Hematopoietic multipotent progenitor cell treated with erythropoietin and hydrocortisone succinate and interleukin-3 and kit ligand, for 15 days (in vitro differentiated cells): ENCODE results near the gene NECAB2.

Experiments used
- DNase-seq: peaks from one replicate; pipeline ENCODE4 v3.0.0-alpha.2; 2015; ENCODE audit warnings: low spot score

The NECAB2 gene

DNA sequence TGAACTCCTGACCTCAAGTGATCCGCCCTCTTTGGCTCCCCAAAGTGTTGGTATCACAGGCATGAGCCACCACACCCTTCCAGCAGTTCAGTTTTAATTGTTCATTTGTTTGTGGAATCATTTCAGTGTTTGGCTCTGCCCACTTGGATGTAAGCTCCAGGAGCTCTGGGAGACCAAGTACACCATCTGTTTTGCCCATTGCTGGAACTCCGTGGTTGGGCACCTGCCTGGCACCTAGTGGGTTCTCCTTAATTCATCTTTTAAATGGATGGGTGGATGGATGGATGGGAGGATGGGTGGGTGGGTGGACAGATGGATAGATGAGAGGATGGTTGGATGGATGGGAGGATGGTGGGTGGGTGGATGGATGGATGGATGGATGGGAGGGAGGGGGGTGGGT lies 953 bp upstream of the NECAB2 start:
- DNase-seq: no peak

DNA sequence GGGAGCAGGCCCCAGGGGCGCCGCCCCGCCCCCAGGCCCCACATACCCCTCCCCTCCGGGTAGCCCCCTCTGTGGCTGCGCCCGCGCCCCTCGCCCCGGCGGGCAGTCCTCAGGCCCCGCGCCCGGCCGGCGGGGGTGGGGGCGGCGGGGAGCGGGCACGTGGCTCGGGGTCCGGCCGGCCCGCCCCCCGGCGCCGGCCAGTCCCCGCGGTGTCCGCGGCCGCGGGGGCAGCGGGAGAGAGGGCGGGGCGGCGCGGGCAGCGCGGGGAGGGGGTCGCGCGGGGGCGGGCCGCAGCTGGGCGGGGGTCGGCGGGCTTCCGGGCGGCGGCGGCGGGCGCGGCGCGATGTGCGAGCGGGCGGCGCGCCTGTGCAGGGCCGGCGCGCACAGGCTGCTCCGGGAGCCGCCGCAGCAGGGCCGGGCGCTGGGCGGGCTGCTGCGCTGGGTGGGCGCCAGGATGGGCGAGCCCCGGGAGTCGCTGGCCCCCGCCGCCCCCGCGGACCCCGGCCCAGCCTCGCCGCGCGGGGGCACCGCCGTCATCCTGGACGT lies 335 bp downstream of the NECAB2 start:
- no peak for DNase-seq

DNA sequence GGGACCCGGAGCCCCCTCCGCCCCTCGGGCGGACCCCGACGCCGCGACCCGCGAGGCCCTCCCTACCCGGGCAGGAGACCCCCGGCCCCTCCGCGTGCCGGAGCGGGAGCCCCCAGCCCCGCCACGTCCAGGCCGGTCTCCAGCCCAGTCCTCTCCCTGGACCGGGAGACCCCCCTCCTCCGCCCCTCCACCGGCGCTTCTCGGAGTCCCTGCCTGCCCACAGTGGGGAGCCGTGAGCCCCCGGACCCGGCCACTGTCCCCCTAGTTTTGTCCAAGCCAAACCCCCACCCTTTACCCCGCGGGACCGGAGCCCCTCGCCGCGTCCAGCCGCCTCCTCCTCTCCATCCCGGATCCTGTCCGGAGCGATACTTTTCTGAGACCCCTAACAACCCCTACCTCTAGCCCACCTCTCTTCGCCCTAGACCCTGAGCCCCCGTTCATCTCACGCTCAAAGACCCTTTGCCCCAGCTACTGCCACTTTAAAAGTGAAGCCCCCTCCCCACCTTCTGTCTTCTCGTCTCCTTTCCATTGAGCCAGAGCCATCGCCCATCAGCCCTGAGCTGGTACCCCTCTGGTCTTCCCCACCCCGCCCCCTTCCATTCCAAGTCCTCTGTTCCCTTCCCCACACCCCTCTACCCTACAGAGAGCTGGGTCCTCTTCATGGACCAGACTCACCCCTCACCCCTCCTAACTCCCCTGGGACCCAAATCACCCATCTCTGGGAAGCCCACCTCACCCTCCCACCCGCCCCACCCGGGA lies 1.0 kb downstream of the NECAB2 start:
- DNase-seq: no peak

DNA sequence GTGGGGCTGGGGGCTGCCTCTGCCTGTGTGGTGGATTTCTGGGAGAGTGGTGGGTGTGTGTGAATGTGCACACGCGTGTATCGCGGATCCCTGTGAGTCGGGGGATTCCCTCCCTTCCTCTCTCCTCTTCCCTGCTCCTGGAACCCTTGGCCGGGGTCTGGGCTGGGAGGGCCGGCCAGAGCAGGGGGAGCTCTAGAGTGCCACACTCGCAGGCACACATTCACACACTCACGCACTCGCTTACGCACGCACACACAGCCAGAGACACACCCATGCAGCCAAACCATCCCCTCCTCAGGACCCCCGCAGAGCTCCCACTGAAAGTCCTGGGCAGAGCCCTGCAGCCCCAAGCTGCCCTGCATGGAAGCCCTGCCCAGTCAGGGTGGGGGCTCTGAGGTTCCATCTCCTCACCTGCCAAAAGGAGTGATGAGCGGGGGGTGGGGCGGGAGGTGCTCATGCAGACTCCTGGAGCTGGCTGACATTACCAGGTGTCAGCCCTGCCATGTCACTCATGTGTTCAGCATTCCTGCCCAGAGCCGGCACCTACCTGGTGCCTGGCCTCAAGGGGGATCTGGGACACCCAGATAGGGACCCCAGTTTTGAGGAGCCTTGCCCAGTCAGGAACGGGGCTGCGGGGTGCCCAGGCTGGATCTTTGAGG lies 1.9 kb downstream of the NECAB2 start:
- DNase-seq: no peak

DNA sequence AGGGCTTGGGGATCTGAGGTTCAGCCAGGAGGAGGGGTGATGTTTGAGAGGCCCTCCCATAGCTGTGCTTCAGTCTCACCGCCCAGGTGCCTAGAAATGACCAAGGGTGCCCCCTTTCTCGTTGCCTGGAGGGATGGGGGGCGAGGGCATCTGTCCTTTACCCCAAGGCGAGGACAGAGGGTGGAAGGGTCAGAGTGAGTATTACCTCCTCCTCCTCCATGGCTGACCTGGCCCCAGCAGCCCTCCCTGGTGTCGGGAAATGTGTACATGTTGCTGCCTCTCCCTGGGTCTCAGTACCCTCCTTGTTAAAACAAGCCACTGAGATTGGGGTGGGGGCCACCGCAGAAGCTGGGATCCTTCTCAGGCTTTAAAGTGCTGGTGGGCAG lies 2.4 kb downstream of the NECAB2 start:
- no peak for DNase-seq

DNA sequence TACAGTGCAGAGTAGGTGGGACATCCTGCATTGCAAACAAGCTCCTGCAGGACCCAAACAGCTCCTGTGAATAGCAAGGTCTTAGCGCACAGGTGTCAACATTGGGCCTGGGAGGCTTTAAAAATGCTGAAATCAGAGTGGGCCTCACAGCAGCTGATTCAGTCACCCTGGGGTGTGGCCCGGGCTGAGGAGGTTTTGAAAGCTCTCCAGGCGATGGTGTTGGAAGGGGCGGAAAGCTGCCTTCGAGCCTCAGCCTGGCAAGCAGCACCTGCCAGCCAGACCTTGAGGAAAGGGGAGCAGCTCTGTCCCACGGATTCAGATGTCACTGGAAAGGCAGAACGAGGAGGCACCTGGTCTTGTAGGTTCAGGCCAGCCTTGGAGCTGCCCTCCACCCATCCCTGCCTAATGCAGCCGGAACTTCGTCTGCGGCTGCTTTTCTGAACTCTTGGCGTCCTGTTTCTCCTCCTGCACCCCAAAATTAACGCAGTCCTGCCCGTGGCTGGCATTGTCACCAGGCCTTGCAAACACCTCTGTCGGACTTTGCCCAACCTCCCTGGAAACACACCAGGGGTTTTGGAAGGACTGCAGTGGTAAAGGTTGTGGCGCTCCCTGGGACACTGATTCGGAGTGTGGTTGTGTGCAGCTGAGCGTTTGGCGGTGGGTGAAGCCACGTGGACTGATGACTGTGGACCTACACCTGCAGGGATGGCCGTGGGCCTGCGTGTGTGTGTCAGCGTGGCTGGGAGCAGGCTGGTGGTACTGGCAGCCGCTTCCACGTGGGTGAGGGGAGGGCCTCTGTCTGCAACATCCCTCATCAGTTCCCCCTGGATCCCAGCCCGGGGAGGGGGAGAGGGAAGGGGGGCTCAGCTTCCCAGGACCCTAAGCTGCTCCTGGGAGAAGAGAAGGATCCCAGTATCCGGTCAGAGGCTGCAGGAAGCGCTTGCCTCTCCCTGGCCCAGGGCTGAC lies 3.4 kb downstream of the NECAB2 start:
- no peak for DNase-seq

DNA sequence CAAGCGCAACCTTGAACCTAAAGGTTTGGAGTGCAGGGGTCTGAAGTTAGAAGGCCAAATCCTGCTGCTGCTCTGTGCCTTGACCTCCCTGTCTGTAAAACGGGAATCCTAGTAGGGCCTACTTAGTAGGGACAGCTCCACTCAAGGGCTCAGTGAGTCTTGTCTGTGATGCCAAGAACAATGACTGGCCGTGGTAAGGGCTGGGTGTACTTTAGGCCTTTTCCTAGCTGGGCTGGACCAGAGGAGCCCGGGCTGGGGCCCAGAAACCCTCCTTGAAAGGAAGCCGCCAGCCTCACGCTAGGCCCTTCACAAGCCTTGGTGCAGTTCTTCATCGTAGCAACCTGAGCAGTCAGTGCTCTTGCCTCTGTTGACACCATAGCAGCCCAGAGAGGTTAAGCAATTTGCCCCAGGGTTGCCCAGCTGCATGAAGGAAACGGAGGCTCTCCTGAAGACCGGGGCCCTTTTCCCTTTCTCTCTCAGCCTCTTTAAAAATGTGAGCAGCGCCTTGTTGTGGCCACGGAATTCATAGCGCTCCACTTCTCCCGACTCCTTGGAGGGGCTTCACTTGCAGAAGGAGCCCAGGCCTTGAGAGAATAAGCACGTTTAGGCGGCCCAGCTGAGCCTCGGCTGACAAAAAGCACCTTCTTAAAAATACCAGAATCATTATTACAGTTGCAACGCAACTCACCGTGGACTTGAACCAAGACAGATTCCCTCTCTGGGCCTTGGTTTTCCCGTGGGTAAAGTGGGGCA lies 4.4 kb downstream of the NECAB2 start:
- DNase-seq: no peak

DNA sequence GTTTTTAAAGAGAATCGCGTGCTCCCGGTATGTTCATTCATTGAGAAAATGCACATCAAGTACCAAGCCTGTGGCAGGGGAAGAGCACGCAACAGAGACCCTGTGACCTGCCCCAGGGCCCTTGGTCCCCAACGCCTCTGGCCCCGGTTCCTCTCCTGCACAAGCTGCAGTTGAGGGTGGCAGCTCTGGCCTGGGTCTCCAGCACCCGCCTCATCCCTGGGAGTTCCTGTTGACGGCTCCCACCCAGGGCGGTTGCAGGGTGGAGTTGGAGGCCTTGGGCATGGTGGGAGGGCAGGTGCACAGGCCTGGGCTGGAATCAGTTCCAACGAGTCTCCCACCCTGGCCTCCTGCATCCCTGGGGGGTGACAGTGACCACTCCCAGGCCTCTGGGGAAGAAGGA lies 5.0 kb downstream of the NECAB2 start:
- no peak for DNase-seq

DNA sequence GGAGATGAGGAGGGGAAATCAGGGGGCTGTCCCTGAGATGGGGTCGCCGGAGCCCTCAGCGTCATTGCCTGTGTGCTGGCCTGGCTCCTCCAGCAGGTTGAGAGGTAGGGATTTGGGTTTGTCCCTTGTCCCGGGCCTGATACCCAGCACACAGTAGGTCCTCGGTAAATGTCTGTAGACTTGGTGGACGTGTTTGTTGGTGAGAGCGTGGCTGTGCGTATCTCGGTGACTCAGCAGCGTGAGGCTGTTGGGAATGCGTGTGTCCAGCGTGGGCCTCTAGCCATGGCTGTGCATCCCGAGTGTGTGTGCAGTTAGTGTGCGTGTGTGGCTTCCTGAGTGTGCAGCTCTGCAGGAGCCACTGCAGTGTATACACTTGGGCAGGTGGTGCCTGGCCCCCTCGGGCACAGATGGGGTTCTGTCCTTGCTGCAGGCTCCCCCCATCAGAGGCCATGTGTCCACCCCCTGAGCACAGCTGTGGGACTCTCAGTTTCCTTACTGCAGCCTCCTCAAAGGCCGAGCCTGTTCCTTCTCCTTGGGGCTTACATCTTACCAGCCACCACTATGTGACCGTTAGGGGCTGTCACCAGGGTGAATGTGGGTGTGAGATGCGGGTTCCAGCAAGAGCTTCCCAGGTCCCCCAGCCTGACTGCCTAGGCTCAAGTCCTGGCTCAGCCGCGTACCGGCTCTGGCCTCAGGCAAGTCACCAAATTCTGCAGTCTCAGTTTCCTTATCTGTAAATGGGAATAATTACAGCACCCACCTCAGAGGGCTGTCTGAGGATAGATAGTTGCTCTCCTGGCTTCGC lies 5.7 kb downstream of the NECAB2 start:
- DNase-seq: no peak

DNA sequence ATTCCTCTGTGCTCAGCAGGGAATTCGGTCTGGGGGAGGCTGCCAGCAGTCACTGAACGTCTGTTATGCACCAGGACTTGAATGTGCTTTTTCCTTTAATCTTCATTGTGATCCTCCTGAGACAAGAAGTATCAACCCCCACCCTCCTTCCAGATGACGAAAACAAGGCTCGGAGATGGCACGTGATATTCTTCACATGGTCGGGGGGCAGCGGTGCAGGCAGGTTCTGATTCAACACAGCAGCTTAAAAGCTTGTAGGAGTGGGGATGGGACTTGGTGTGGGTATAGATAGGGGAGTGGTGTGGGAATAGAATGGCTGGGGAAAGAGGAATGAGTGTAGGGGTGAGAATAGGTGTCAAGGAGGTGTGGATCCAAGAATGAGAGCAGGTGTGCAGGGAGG lies 6.4 kb downstream of the NECAB2 start:
- DNase-seq: no peak

DNA sequence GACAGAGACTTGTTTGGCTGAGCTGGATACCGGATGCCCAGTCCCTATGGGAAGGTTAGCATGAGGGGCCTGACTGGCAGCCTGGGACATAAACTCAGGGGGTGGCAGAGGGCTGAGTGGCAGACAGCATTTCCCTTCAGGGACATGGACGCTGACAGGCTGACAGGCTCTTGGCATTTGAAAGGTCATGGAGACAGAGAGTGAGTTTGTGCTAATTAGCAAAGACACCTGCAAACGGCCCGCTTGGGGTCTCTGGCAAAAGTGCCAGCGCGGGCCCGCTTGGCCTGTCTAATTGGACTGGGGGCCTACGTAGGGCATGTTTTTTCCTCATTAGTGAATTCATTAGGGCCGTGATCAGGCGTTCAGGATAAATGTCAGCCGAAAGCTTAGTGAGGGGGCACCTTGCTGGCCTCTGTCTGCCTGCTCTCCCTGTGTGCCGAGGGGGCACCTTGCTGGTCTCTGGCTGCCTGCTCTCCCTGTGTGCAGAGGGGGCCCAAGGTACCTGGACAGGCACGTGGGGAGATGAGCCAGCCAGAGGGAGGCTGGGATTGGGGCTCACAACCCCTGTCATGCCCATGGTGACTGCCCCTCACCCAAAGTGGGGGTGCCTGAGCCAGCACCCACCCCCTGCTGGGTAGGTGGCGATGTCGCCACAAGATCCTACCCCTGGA lies 7.7 kb downstream of the NECAB2 start:
- DNase-seq: no peak

DNA sequence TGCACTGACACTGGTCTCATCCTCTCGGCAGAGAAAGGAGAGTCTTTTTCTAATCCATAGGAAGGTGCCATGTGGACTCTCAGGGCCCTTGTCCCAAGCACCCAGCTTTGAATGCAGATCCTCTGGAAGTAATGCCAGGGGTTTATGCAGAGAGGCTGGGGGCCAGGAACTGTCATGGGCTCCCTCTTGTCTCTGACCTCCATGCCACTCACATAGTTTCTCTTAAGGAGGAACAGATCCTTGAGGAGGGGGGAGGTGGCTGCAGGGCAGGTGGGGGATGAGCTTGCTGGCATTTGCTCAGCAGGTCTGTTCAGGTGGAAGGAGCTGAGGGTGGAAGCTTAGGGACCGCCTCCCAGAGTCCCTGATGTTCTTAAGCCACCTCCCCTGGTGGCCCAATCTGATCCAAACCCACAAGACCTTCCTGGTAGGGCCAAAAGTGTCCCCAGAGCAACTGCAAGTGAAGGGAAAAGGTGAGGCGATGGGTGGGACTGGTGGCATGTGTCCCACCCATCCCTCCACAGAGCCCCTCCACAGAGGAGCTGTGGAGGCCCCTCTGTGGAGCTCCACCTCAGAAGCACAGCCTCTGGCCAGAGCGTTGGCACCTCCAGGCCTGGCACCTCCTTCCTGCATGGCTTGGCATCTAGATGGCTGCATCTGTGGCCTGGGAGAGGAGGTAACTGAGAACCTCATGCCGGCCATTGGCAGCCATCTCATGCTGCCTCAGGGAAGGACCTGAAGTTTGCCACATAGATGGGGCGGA lies 9.2 kb downstream of the NECAB2 start:
- DNase-seq: no peak

DNA sequence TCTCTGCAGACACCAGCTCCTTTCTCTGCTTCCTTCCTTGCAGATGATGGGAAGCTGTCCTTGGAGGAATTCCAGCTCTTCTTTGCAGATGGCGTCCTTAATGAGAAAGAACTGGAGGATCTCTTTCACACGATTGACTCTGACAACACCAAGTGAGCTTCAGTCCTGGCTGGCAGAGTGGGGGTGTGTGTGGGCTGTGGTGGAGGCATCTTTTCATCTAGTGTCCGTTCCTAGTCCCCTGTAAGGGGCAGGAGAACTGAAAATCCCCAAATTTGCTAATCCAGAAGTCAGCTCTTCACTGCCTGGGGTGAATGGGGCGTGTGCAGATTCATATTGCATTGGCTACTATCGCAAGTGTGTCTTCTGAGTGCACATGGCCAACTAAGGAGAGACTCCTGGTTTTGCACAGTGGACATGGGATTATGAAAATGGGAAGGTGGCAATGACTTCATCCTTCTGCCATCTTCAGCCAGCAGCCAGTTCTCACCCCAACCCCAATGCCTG lies 10.4 kb downstream of the NECAB2 start:
- DNase-seq: no peak

DNA sequence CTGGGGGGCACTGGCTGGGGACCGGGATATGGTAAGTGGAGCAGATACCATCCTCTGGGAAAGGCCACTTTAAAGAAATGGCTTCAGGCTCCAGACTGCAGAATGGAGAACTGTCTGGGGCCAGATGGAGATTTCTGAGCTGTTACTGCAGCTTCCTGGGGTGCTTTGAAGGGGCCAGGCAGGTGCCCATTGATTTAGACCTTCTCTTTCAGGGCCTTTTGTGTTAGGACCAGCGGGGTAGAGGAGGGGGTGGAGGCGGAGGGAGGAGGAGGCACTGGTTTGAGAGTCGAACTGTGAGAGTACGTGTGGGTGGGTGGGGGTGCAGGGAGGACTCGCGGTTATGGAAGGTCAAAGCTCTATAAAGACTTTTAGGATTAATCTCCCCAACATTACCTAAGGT lies 11.4 kb downstream of the NECAB2 start:
- DNase-seq: no peak

DNA sequence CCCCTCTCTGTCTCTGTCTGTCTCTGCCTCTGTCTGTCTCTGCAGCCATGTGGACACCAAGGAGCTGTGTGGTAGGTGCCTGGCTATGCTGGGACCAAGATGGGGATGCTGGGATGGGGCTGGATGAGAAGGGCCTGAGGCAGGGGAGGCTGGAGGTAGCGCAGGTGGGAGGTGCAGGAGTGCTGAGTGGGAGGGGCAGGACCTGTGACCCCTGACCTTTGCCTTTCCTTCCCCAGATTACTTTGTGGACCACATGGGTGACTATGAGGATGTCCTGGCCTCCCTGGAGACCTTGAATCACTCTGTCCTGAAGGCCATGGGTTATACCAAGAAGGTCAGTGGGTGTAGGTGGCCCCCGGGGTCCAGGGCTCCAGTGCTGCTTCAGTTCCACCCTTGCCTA lies 12.8 kb downstream of the NECAB2 start:
- no peak for DNase-seq

DNA sequence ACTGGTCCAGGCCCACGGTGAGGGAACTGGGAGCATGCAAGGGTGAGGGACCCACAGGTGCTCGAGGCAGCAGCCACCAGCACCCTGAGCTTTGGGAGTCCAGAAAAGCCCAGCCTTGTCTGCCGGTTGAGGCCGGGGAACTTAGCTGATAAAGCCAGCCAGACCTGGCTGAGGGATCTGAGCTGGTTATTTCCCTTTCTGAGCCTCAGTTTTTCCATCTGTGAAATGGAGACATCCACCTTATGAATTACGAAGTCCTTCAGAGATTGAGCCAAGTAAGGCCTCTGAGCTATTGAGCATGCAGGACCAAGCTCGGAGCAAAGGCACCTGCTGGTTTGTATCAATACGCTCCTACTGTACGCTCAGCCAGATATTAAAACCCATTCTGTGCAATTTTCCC lies 13.8 kb downstream of the NECAB2 start:
- DNase-seq: no peak

DNA sequence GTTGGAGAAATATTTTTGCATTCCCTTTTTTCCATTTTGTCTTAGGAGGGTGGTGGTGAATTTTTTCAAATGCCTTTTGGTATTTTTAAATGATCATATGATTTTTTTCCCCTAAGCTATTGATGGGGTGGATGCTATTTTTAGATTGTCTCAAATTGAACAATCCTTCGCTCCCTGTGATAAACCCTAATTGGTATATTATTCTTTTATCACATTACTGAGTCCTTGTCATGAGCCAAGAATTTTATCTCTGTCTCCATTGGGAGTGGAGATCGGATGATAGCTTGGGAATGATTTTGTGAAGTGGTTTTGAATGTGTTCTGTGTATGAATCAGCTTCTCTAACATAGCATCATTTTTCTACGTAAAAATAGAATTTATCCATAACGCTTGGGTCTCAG lies 15.4 kb downstream of the NECAB2 start:
- no peak for DNase-seq

DNA sequence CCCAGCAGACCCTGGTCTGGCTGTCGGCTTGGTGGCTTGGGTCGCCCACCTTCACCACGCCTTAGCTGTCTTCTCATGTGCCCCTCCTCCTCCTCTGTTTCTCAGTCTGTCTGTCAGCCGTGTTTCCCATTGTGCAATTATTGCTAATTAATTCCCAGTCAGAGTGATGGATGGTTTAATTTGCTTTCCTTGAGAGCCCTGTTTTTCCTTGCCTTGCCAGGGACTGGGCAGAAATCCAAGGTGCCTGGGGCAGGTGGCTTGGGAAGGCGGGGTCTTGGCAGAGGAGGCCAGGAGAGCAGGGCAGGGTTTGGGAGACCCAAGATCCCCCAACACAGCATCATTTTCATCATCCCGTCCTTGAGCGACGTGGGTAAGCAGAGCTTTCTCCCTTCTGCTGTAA lies 21.3 kb downstream of the NECAB2 start:
- no peak for DNase-seq

DNA sequence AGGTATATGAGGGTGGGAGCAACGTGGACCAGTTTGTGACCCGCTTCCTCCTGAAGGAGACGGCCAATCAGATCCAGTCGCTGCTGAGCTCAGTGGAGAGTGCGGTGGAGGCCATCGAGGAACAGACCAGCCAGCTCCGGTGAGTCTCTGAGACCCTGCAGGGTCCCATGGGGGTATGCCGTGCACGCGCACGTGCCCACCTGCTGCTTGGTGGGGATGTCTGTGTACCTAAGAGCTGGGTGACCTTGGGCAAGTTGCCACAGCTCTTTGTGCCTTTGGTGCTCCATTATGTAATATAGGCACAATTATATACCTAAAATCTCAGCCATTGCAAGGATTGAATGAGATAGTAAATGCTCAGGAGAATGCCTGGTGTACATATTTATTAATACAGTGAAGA lies 22.4 kb downstream of the NECAB2 start:
- DNase-seq: no peak
